Measurements from ENCODE around the gene SORL1. TPM values are rescaled to one million over a fixed set of nuclear protein-coding genes. Genes with fewer than 3 reads are reported as not detected.
A peak's percentile ranks its signal among the peaks of the same experiment; 100 is the strongest.

SORL1 gene
- total and polyA plus RNA-seq, 2 of the 13 experiments (the other 11 are each of a cell fraction or from before 2014, with no cell fraction given): 21.3 to 148 TPM

GRCh38 chr11:121656328-121657090 lies 204.4 kb downstream of the SORL1 start (continued):
- TF ChIP-seq, protein P1, sequence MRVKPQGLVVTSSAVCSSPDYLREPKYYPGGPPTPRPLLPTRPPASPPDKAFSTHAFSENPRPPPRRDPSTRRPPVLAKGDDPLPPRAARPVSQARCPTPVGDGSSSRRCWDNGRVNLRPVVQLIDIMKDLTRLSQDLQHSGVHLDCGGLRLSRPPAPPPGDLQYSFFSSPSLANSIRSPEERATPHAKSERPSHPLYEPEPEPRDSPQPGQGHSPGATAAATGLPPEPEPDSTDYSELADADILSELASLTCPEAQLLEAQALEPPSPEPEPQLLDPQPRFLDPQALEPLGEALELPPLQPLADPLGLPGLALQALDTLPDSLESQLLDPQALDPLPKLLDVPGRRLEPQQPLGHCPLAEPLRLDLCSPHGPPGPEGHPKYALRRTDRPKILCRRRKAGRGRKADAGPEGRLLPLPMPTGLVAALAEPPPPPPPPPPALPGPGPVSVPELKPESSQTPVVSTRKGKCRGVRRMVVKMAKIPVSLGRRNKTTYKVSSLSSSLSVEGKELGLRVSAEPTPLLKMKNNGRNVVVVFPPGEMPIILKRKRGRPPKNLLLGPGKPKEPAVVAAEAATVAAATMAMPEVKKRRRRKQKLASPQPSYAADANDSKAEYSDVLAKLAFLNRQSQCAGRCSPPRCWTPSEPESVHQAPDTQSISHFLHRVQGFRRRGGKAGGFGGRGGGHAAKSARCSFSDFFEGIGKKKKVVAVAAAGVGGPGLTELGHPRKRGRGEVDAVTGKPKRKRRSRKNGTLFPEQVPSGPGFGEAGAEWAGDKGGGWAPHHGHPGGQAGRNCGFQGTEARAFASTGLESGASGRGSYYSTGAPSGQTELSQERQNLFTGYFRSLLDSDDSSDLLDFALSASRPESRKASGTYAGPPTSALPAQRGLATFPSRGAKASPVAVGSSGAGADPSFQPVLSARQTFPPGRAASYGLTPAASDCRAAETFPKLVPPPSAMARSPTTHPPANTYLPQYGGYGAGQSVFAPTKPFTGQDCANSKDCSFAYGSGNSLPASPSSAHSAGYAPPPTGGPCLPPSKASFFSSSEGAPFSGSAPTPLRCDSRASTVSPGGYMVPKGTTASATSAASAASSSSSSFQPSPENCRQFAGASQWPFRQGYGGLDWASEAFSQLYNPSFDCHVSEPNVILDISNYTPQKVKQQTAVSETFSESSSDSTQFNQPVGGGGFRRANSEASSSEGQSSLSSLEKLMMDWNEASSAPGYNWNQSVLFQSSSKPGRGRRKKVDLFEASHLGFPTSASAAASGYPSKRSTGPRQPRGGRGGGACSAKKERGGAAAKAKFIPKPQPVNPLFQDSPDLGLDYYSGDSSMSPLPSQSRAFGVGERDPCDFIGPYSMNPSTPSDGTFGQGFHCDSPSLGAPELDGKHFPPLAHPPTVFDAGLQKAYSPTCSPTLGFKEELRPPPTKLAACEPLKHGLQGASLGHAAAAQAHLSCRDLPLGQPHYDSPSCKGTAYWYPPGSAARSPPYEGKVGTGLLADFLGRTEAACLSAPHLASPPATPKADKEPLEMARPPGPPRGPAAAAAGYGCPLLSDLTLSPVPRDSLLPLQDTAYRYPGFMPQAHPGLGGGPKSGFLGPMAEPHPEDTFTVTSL (CRISPR knock-in tag; IDR thresholded peaks at IDR 0.05; ENCODE audit: borderline replicate concordance): peak; percentile 80; the same call in 1 of the 2 replicates
- TF ChIP-seq ZFX (CRISPR knock-in tag; IDR thresholded peaks at IDR 0.05; ENCODE audit: low read depth) (peak; percentile 39), ZBTB37 (CRISPR knock-in tag; IDR thresholded peaks at IDR 0.05) (no peak), BCL6 (CRISPR knock-in tag; IDR thresholded peaks at IDR 0.05) (peak; percentile 77; the same call in 1 of the 2 replicates), ZNF652 (CRISPR knock-in tag; IDR thresholded peaks at IDR 0.05; ENCODE audit: borderline replicate concordance, low read depth) (0 out of 2 replicates have a peak, but pooled peaks have one; percentile 32), DBP (CRISPR knock-in tag; IDR thresholded peaks at IDR 0.05; ENCODE audit: not compliant biosample characterization) (no peak), SALL1 (CRISPR knock-in tag; IDR thresholded peaks at IDR 0.05) (peak; percentile 45; the same call in 1 of the 2 replicates), ZNF484 (CRISPR knock-in tag; IDR thresholded peaks at IDR 0.05; ENCODE audit: borderline replicate concordance, low read depth) (no peak), RCOR2 (CRISPR knock-in tag; IDR thresholded peaks at IDR 0.05) (no peak), FOXA1 (IDR thresholded peaks at IDR 0.05) (no peak), FOXA1 (CRISPR knock-in tag; IDR thresholded peaks at IDR 0.05) (peak; percentile 30; the same call in 1 of the 2 replicates), ERF (CRISPR knock-in tag; IDR thresholded peaks at IDR 0.05) (peak; percentile 21; the same call in 1 of the 2 replicates), CREM (IDR thresholded peaks at IDR 0.05) (peak; percentile 57), CREM (CRISPR knock-in tag; IDR thresholded peaks at IDR 0.05) (no peak), MED1 (CRISPR knock-in tag; IDR thresholded peaks at IDR 0.05) (peak; percentile 55; the same call in 1 of the 2 replicates), NCOR1 (IDR thresholded peaks at IDR 0.05; ENCODE audit: borderline replicate concordance, low read length) (peak; percentile 67), SOX5 (CRISPR knock-in tag; IDR thresholded peaks at IDR 0.05; ENCODE audit: borderline replicate concordance) (peak; percentile 97), MED8 (CRISPR knock-in tag; IDR thresholded peaks at IDR 0.05; ENCODE audit: insufficient replicate concordance) (peak; percentile 52), FOXA3 (CRISPR knock-in tag; IDR thresholded peaks at IDR 0.05) (peak; percentile 65; the same call in 1 of the 2 replicates), NFIC (IDR thresholded peaks at IDR 0.05; ENCODE audit: low read length) (peak; percentile 72), EP300 (IDR thresholded peaks at IDR 0.05; ENCODE audit: low read depth in 2 of 2, low read length in 2 of 2) (peak in 1 of 2 experiments; percentile 78; a peak in 2 of 4 replicates), EP300 (CRISPR knock-in tag; IDR thresholded peaks at IDR 0.05; ENCODE audit: borderline replicate concordance) (no peak; the same call in 1 of the 2 replicates), PHF21A (CRISPR knock-in tag; IDR thresholded peaks at IDR 0.05) (peak; percentile 53; the same call in 1 of the 2 replicates), MBD4 (IDR thresholded peaks at IDR 0.05; ENCODE audit: borderline replicate concordance, low read length) (no peak)

All from HepG2 (cell line).